Panc1 (cell line): Measurements from ENCODE around the gene ATP11A. TPM values are rescaled to one million over a fixed set of nuclear protein-coding genes. Genes with fewer than 3 reads are reported as not detected.

Experiments
- ATAC-seq: fragments of 200-7000 bp; cut with Tn5 transposase; 2 replicates; pipeline ENCODE4 v1.9.1; 2020; ENCODE audit warnings: mild to moderate bottlenecking, moderate library complexity
- BruUV-seq: library from RNA; stranded (reverse); fragments of 400-500 nt; replicated peaks from 2 replicates; lab custom pipeline; 2021; lab: Mats Ljungman, UMichigan
- CTCF ChIA-PET: fragments of 300-600 bp; sonication (Branson Sonifier 250); formaldehyde crosslinking; loops from one replicate; lab custom pipeline; 2022; ENCODE audit warnings: antibody characterized with exemption; lab: Charles Lee
- POLR2A ChIA-PET: fragments of 300-600 bp; sonication (Branson Sonifier 250); formaldehyde crosslinking; loops from one replicate; lab custom pipeline; 2022; ENCODE audit warnings: antibody characterized with exemption; lab: Charles Lee
- DNase-seq: peaks from one replicate; pipeline ENCODE4 v3.0.0-alpha.2; 2010; ENCODE audit warnings: low read depth, low spot score
- H3K27ac ChIP-seq: 2 replicates; pipeline ENCODE4 v1.5.1; 2011; ENCODE audit warnings: mild to moderate bottlenecking, low read length, inconsistent platforms
- H3K27me3 ChIP-seq: fragments of 200-500 bp; sonication (Bioruptor generic); 2 replicates; pipeline ENCODE4 v1.6.0; 2014; ENCODE audit warnings: low read length, inconsistent platforms; ENCODE audit not compliant: control insufficient read depth, insufficient read depth
- H3K36me3 ChIP-seq: fragments of 200-500 bp; sonication (Bioruptor generic); 2 replicates; pipeline ENCODE4 v1.5.1; 2014; ENCODE audit warnings: inconsistent platforms, mild to moderate bottlenecking, low read length, moderate library complexity; ENCODE audit not compliant: control insufficient read depth, insufficient read depth
- H3K4me1 ChIP-seq: 2 replicates; pipeline ENCODE4 v1.5.1; 2011; ENCODE audit warnings: inconsistent platforms, mild to moderate bottlenecking, low read length, moderate library complexity; ENCODE audit not compliant: control insufficient read depth, insufficient read depth
- H3K4me3 ChIP-seq, 2 experiments: 2 replicates each; pipeline ENCODE4 v1.5.1; 2011 to 2012; ENCODE audit warnings: low read depth in 2 of 2, low read length in 2 of 2, mild to moderate bottlenecking in 2 of 2, inconsistent platforms in 1 of 2, moderate library complexity in 1 of 2
- H3K9me3 ChIP-seq: fragments of 200-500 bp; sonication (Bioruptor generic); 2 replicates; pipeline ENCODE4 v1.5.1; 2014; ENCODE audit warnings: low read depth, mild to moderate bottlenecking, inconsistent platforms, low read length, moderate library complexity; ENCODE audit not compliant: control insufficient read depth, insufficient read depth
- CTCF ChIP-seq: fragments of 450-650 bp; IDR thresholded peaks from 2 replicates; pipeline ENCODE4 v1.5.1; 2017; ENCODE audit warnings: mild to moderate bottlenecking
- POLR2AphosphoS5 ChIP-seq: IDR thresholded peaks from 2 replicates; pipeline ENCODE4 v1.6.1; 2012; ENCODE audit warnings: mild to moderate bottlenecking, low read depth, low read length, moderate library complexity
- REST ChIP-seq, 2 experiments: IDR thresholded peaks; 2 replicates each; pipeline ENCODE4 v1.6.1; 2011 to 2012; ENCODE audit warnings: low read depth in 2 of 2, control low read depth in 1 of 2, low read length in 1 of 2, mild to moderate bottlenecking in 1 of 2, moderate library complexity in 1 of 2; ENCODE audit not compliant: insufficient read depth in 1 of 2
- SIN3A ChIP-seq: IDR thresholded peaks from 2 replicates; pipeline ENCODE4 v1.6.1; 2012; ENCODE audit warnings: low read depth, mild to moderate bottlenecking, low read length, moderate library complexity, borderline replicate concordance; ENCODE audit not compliant: insufficient read depth
- TCF7L2 ChIP-seq: IDR thresholded peaks from 2 replicates; pipeline ENCODE4 v1.6.1; 2011; ENCODE audit warnings: mild to moderate bottlenecking, low read depth, low read length, inconsistent platforms
- in situ Hi-C: cut with HindIII; loops from 2 replicates; pipeline ENCODE4 v1.10.0; 2016; ENCODE audit warnings: low sequenced_read_pairs, low pct_unique_long_range_greater_than_20kb
- intact Hi-C: fragments of 100-400 bp; cut with micrococcal nuclease; formaldehyde crosslinking; loops from one replicate; pipeline ENCODE4 v1.10.0; 2022; ENCODE audit not compliant: unreplicated experiment
- total RNA-seq: library from RNA; stranded (reverse); gene quantifications from one replicate; pipeline ENCODE4 v1.2.1, GENCODE V29; 2021; ENCODE audit not compliant: unreplicated experiment

Gene ATP11A
- total RNA-seq, 1 experiment from 2014 or later: 85.8 TPM

- no TSS peak for BruUV-seq
- Histone ChIP-seq H3K27me3 (no peaks in the 10 kb centered on the region), H3K27ac (no peak overlapping the region), H3K4me1 (no peaks in the 10 kb centered on the region), H3K9me3 (no peaks in the 10 kb centered on the region), H3K36me3 (no peaks in the 10 kb centered on the region), H3K4me3 (no peak overlapping the region)
- in situ Hi-C loops (no loop called here), intact Hi-C loops (loop anchor here (10.0 kb wide), 1 partner anchor 229 kb away; no protein-coding TSS in a partner anchor)
- DNase-seq (no peak), ATAC-seq (no peak)
- ChIA-PET POLR2A (no interaction called here), CTCF (no interaction called here)
- TF ChIP-seq POLR2AphosphoS5: no peak
- no peak for TF ChIP-seq SIN3A
- TF ChIP-seq REST (IDR thresholded peaks at IDR 0.05; ENCODE audit: insufficient read depth in 1 of 2, low read depth in 2 of 2, low read length in 1 of 2): no peak
- TF ChIP-seq TCF7L2: no peak
- no peak for TF ChIP-seq CTCF
Observed at GRCh38 chr13:112645327-112645914, 44.4 kb upstream of the ATP11A start.

- Histone ChIP-seq H3K4me3 (no peak overlapping the region), H3K27ac (no peak overlapping the region), H3K4me1 (no peaks in the 10 kb centered on the region), H3K36me3 (no peaks in the 10 kb centered on the region), H3K9me3 (no peaks in the 10 kb centered on the region), H3K27me3 (no peaks in the 10 kb centered on the region)
- DNase-seq: no peak
- ChIA-PET POLR2A (no interaction called here), CTCF (no interaction called here)
- TF ChIP-seq TCF7L2: no peak
- ATAC-seq: no peak
- BruUV-seq: no TSS peak
- intact Hi-C loops (loop anchor here (10.0 kb wide), 1 partner anchor 228 kb away; no protein-coding TSS in a partner anchor), in situ Hi-C loops (no loop called here)
Observed at GRCh38 chr13:112647256-112647655, 42.6 kb upstream of the ATP11A start.

GRCh38 chr13:112648101-112648500, 41.7 kb upstream of the ATP11A start:
- in situ Hi-C loops: no loop called here
- ChIA-PET POLR2A (no interaction called here), CTCF (no interaction called here)
- Histone ChIP-seq H3K27me3 (no peaks in the 10 kb centered on the region), H3K4me1 (no peaks in the 10 kb centered on the region), H3K9me3 (no peaks in the 10 kb centered on the region), H3K36me3 (no peaks in the 10 kb centered on the region), H3K4me3 (no peak overlapping the region), H3K27ac (no peak overlapping the region)
- intact Hi-C loops: loop anchor here (10.0 kb wide), 1 partner anchor 227 kb away; no protein-coding TSS in a partner anchor
- no peak for ATAC-seq
- TF ChIP-seq CTCF (no peak), TCF7L2 (no peak), REST (IDR thresholded peaks at IDR 0.05; ENCODE audit: insufficient read depth in 1 of 2, low read depth in 2 of 2, low read length in 1 of 2) (no peak), SIN3A (no peak), POLR2AphosphoS5 (no peak)
- DNase-seq: no peak
- no TSS peak for BruUV-seq
